Measurements from ENCODE around the gene NFATC3. TPM values are rescaled to one million over a fixed set of nuclear protein-coding genes. Genes with fewer than 3 reads are reported as not detected.

The NFATC3 gene
- total and polyA plus RNA-seq, 2 experiments from 2014 or later = 13.1 to 35.9 TPM

DNA sequence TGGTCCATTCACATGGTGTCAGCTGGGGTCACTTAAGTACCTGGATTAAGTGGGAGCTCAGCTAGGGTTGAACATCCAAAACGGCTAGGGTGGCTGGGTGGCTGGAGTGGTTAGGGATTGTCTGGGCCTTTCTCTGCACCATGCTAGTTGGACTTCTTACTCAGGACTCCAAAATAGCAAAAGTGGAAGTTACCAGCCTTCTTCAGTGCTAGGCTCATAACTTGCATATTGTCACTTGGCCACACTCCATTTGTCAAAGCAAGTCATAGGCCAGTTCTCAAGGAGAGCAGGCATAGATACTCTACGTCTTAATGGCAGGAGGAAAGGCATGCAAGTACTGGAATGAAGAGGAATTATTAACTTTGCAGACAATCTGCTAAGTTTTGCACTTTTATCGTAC is 81.1 kb downstream of the NFATC3 start:
- H2AFZ ChIP-seq = no peak overlapping the region
- no peaks in the 10 kb centered on the region for H3K36me3 ChIP-seq (replicated peaks; ENCODE audit: insufficient read depth, low read depth)
- no peaks in the 10 kb centered on the region for H3K9me3 ChIP-seq (ENCODE audit: low read depth)
- H3K79me2 ChIP-seq = no peaks in the 10 kb centered on the region
- TF ChIP-seq, protein P1, sequence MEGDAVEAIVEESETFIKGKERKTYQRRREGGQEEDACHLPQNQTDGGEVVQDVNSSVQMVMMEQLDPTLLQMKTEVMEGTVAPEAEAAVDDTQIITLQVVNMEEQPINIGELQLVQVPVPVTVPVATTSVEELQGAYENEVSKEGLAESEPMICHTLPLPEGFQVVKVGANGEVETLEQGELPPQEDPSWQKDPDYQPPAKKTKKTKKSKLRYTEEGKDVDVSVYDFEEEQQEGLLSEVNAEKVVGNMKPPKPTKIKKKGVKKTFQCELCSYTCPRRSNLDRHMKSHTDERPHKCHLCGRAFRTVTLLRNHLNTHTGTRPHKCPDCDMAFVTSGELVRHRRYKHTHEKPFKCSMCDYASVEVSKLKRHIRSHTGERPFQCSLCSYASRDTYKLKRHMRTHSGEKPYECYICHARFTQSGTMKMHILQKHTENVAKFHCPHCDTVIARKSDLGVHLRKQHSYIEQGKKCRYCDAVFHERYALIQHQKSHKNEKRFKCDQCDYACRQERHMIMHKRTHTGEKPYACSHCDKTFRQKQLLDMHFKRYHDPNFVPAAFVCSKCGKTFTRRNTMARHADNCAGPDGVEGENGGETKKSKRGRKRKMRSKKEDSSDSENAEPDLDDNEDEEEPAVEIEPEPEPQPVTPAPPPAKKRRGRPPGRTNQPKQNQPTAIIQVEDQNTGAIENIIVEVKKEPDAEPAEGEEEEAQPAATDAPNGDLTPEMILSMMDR (IDR thresholded peaks at IDR 0.05; ENCODE audit: poor library complexity) = no peak
- TF ChIP-seq EZH2 (IDR thresholded peaks at IDR 0.05; ENCODE audit: borderline replicate concordance) (no peak), EZH2phosphoT487 (IDR thresholded peaks at IDR 0.05; ENCODE audit: low read depth, severe bottlenecking, unreplicated experiment) (no peak)
- no peak overlapping the region for H3K4me3 ChIP-seq
- no peak overlapping the region for H3K4me2 ChIP-seq
- 89% methylated on average over 3 of the region's 3 CpGs for WGBS (ENCODE audit: low lambda C conversion rate, missing lambda C conversion rate)
- H3K4me1 ChIP-seq (ENCODE audit: insufficient read depth) = no peaks in the 10 kb centered on the region
- H3K9me2 ChIP-seq (replicated peaks; ENCODE audit: insufficient read depth) = no peaks in the 10 kb centered on the region
- no peaks in the 10 kb centered on the region for H3K27me3 ChIP-seq
- H4K20me1 ChIP-seq (ENCODE audit: insufficient read depth, poor library complexity, severe bottlenecking) = no peaks in the 10 kb centered on the region
- H3K27ac ChIP-seq = no peak overlapping the region
- DNase-seq (ENCODE audit: low spot score) = no peak

DNA sequence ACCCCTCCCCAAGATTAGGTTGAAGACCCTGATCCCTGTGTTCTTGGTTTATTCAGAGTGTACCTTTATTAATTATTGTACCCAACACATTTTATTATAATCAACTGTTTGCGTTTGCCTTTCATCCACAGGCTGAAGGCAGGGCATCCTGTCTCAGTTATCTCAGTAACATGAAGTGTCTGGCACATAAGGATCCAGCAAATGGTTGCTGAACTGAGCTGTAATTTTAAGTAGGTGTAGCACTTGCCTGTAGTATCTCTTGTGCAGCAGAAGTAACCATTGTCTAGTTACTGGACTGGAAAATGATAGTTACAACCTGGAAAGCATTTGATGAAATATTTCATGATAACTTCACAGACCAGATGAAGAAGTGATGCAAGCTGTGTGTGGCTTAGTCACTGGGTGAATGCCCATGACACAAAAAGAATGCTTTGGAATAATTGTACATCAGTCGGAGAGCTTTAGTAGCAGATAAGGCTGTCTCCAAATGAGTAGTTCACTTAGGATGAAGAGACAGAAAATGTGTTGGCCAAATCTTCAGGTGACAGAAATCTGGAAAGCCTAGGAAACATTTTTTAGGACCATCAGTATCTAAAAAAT is 94.1 kb downstream of the NFATC3 start:
- no peaks in the 10 kb centered on the region for H3K79me2 ChIP-seq
- no peak overlapping the region for H2AFZ ChIP-seq
- H3K27me3 ChIP-seq = no peaks in the 10 kb centered on the region
- no peaks in the 10 kb centered on the region for H4K20me1 ChIP-seq (ENCODE audit: insufficient read depth, poor library complexity, severe bottlenecking)
- TF ChIP-seq, protein P1 (IDR thresholded peaks at IDR 0.05; ENCODE audit: poor library complexity) = no peak
- 87% methylated on average over 2 of the region's 2 CpGs for WGBS (ENCODE audit: low lambda C conversion rate, missing lambda C conversion rate)
- H3K4me1 ChIP-seq (ENCODE audit: insufficient read depth) = no peaks in the 10 kb centered on the region
- H3K27ac ChIP-seq = no peak overlapping the region
- H3K4me3 ChIP-seq = no peak overlapping the region
- no peaks in the 10 kb centered on the region for H3K9me2 ChIP-seq (replicated peaks; ENCODE audit: insufficient read depth)
- no peak overlapping the region for H3K4me2 ChIP-seq
- H3K9me3 ChIP-seq (ENCODE audit: low read depth) = no peaks in the 10 kb centered on the region
- H3K36me3 ChIP-seq (replicated peaks; ENCODE audit: insufficient read depth, low read depth) = no peaks in the 10 kb centered on the region
- no peak for DNase-seq (ENCODE audit: low spot score)

DNA sequence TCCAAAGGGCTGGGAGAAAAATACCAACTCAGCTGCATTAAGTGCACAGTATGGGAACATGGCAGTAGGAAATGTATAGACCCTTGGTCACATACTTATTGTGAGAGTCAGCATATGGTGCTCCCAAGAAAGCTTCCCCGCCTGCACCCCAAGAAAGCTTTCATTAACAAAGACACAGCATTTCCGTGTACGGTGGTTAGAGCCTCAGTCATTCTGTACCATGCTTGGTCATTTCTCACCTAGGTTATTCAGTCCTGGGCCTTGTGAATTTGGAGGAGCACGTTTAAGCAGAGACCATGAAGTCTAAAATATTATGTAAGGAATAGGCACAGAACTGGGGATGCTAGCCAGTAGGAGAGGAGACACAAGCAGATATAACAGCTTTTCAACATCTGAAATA is 94.7 kb downstream of the NFATC3 start:
- Histone ChIP-seq H3K36me3 (replicated peaks; ENCODE audit: insufficient read depth, low read depth) (no peaks in the 10 kb centered on the region), H3K4me2 (no peak overlapping the region)

More for the DNA sequence above, 94.7 kb downstream of the NFATC3 start:
- Histone ChIP-seq H3K9me2 (replicated peaks; ENCODE audit: insufficient read depth) (no peaks in the 10 kb centered on the region), H3K4me1 (ENCODE audit: insufficient read depth) (no peaks in the 10 kb centered on the region), H2AFZ (no peak overlapping the region), H3K4me3 (no peak overlapping the region), H3K27me3 (no peaks in the 10 kb centered on the region), H4K20me1 (ENCODE audit: insufficient read depth, poor library complexity, severe bottlenecking) (no peaks in the 10 kb centered on the region), H3K9me3 (ENCODE audit: low read depth) (no peaks in the 10 kb centered on the region), H3K27ac (no peak overlapping the region), H3K79me2 (no peaks in the 10 kb centered on the region)
- 97% methylated on average over 4 of the region's 4 CpGs for WGBS (ENCODE audit: low lambda C conversion rate, missing lambda C conversion rate)
- DNase-seq (ENCODE audit: low spot score) = no peak
- TF ChIP-seq EZH2phosphoT487 (IDR thresholded peaks at IDR 0.05; ENCODE audit: low read depth, severe bottlenecking, unreplicated experiment) (no peak), EZH2 (IDR thresholded peaks at IDR 0.05; ENCODE audit: borderline replicate concordance) (no peak)
- TF ChIP-seq, protein P1 (IDR thresholded peaks at IDR 0.05; ENCODE audit: poor library complexity) = no peak
